Measurements from ENCODE around the gene PLD1. TPM values are rescaled to one million over a fixed set of nuclear protein-coding genes. Genes with fewer than 3 reads are reported as not detected.

PLD1 gene
- total RNA-seq, 4 donors from 2014 or later = 15.3 to 55.9 (median 45.4) TPM

DNA sequence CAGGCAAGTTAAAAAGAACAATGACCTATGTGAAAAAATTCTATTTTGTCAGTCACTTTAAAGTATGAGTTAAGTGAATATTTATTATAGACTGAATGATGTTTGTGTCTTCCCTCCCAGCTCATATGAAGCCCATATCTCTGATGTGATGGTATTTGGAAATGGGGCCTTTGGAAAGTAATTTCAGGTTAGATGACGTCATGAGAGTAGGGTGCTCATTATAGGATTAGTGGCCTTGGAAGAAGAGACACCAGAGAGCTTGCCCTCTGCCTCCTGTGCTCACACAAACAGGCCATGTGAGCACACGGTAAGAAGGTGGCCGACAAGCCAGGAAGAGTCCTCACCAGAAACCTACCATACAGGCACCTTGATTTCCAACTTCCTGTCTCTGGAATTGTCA is 211.3 kb downstream of the PLD1 start:
- 78 to 89% methylated on average over 3 of the region's 3 CpGs for WGBS, 2 donors
- Histone ChIP-seq H3K4me1 (no peaks in the 10 kb centered on the region), H3K4me3 (no peak overlapping the region), H3K27me3 (no peaks in the 10 kb centered on the region), H3K9me3 (no peaks in the 10 kb centered on the region), H3K36me3 (peaks cover 0 to 13% (median 0%) of the 10 kb centered on the region in 3 donors), H3K27ac (no peak overlapping the region)
- TF ChIP-seq EP300 (IDR thresholded peaks at IDR 0.05) (no peak), POLR2A (IDR thresholded peaks at IDR 0.05) (no peak)
- TF ChIP-seq, protein P1, sequence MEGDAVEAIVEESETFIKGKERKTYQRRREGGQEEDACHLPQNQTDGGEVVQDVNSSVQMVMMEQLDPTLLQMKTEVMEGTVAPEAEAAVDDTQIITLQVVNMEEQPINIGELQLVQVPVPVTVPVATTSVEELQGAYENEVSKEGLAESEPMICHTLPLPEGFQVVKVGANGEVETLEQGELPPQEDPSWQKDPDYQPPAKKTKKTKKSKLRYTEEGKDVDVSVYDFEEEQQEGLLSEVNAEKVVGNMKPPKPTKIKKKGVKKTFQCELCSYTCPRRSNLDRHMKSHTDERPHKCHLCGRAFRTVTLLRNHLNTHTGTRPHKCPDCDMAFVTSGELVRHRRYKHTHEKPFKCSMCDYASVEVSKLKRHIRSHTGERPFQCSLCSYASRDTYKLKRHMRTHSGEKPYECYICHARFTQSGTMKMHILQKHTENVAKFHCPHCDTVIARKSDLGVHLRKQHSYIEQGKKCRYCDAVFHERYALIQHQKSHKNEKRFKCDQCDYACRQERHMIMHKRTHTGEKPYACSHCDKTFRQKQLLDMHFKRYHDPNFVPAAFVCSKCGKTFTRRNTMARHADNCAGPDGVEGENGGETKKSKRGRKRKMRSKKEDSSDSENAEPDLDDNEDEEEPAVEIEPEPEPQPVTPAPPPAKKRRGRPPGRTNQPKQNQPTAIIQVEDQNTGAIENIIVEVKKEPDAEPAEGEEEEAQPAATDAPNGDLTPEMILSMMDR (IDR thresholded peaks at IDR 0.05) = no peak
- no peak for DNase-seq (ENCODE audit: low spot score in 2 of 2)

DNA sequence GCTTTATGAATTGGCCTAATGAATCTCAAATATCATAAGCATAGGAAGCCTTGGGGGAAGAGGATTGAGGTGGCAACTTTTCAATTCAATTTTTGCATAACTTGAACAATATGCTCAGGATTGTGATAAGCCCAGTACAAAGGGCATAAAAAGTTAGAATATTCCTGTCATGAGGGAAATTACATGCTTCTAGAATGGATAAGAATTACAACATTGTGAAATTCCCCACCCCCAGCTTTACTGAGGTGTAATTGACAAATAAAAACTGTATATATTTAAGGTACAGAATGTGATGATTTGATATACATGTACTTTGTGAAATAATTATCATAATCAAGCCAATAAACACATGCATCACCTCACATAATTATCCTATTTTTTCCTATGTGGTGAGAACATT is 217.5 kb downstream of the PLD1 start:
- TF ChIP-seq, protein P1 (IDR thresholded peaks at IDR 0.05) = no peak
- no peak for TF ChIP-seq EP300 (IDR thresholded peaks at IDR 0.05)
- TF ChIP-seq POLR2A (IDR thresholded peaks at IDR 0.05) = no peak
- Histone ChIP-seq H3K4me1 (no peaks in the 10 kb centered on the region), H3K27ac (no peak overlapping the region), H3K9me3 (no peaks in the 10 kb centered on the region), H3K4me3 (no peak overlapping the region), H3K36me3 (no peaks in the 10 kb centered on the region), H3K27me3 (no peaks in the 10 kb centered on the region)
- DNase-seq (ENCODE audit: low spot score in 2 of 2) = no peak

DNA sequence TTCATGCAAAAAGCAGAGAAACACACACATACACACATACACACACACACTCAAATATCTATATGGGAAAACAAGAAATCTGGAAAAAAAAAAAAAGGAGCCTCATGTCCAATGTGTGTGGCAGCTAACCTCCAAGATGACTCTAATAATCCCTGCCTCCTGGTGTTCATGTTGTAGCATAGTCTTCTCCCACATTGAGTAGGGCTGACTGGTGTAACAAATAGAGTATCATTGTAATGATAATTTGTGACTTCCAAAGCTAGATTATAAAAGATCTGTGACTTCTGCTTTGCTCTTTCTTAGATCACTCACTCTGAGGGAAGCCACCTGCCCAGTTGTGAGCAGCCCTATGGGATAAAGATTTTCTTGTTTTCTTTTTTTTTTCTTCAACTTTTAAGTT is 219.2 kb downstream of the PLD1 start:
- no peaks in the 10 kb centered on the region for H3K4me1 ChIP-seq
- no peaks in the 10 kb centered on the region for H3K9me3 ChIP-seq
- H3K27ac ChIP-seq = no peak overlapping the region
- no peak overlapping the region for H3K4me3 ChIP-seq
- no peak for DNase-seq (ENCODE audit: low spot score in 2 of 2)
- no peaks in the 10 kb centered on the region for H3K36me3 ChIP-seq
- H3K27me3 ChIP-seq = no peaks in the 10 kb centered on the region
- TF ChIP-seq EP300 (IDR thresholded peaks at IDR 0.05) = no peak
- TF ChIP-seq, protein P1 (IDR thresholded peaks at IDR 0.05) = no peak
- TF ChIP-seq POLR2A (IDR thresholded peaks at IDR 0.05) = no peak

DNA sequence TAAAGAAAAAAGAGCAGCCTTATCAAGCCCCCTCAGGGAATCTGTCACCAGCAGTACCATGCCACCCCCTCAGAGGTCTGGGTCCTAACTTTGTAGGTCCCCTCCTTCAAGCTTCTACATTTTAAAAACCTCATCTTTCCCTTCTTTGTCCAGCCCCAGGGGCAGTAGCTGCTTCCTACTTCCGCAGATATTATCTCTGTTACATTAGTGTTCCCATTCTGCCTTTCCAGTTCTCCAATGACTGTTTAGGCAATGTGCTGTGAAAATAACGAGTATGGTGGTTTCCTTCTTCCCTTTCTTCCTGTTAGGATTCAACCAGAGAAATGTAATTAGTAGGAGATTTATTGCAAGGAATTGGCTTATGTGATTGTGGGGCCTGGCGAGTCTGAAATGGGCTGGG is 224.0 kb downstream of the PLD1 start:
- Histone ChIP-seq H3K9me3 (no peaks in the 10 kb centered on the region), H3K36me3 (no peaks in the 10 kb centered on the region), H3K27me3 (no peaks in the 10 kb centered on the region), H3K4me3 (no peak overlapping the region), H3K4me1 (no peaks in the 10 kb centered on the region), H3K27ac (no peak overlapping the region)
- 70 to 73% methylated on average over 3 of the region's 3 CpGs for WGBS, 2 donors
- TF ChIP-seq, protein P1 (IDR thresholded peaks at IDR 0.05) = no peak
- no peak for TF ChIP-seq EP300 (IDR thresholded peaks at IDR 0.05)
- no peak for TF ChIP-seq POLR2A (IDR thresholded peaks at IDR 0.05)
- DNase-seq (ENCODE audit: low spot score in 2 of 2) = no peak

DNA sequence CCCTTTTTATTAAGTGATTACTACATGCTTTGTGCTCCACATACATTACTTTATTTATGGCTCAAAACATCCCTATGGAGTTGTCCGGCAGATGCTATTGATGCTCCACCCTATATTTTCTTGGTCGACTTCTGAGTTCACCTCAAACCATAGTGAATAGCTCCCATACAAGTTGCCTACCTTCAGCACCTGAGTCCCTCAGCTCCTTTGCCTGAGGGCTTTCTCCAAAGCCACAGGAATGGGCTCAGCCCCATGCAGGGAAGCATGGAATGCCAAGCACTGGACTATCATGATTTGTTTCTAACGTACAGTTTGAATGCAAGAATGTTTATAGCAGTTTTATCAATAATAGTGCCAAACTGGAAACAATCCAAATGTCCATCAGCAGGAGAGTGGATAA is 225.2 kb downstream of the PLD1 start:
- Histone ChIP-seq H3K4me1 (no peaks in the 10 kb centered on the region), H3K27ac (no peak overlapping the region), H3K36me3 (no peaks in the 10 kb centered on the region), H3K27me3 (no peaks in the 10 kb centered on the region), H3K9me3 (no peaks in the 10 kb centered on the region), H3K4me3 (no peak overlapping the region)
- WGBS, 2 donors = 69 to 77% methylated on average over 3 of the region's 3 CpGs
- TF ChIP-seq EP300 (IDR thresholded peaks at IDR 0.05) = no peak
- DNase-seq (ENCODE audit: low spot score in 2 of 2) = no peak

DNA sequence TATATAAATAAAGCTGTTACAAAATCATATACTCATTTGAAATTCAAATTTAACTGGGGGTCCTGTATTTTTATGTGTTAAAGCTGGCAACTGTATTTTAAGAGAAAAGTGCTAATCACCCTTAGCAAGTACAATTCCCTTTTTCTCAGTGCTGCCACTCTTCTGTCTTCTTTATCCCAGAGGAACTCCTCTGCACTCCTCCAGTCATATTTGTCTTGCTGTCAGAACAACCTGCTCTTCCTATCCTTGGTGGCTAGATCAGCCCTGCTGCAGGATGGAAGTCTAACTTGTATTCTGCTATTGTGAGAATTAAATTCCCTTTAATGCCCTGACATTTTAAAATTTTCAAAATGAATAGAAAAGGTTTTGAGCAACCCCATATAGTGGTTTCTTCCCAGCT is 226.2 kb downstream of the PLD1 start:
- H3K4me3 ChIP-seq = no peak overlapping the region
- no peaks in the 10 kb centered on the region for H3K27me3 ChIP-seq
- no peak overlapping the region for H3K27ac ChIP-seq
- no peaks in the 10 kb centered on the region for H3K36me3 ChIP-seq
- H3K9me3 ChIP-seq = no peaks in the 10 kb centered on the region
- no peaks in the 10 kb centered on the region for H3K4me1 ChIP-seq
- TF ChIP-seq EP300 (IDR thresholded peaks at IDR 0.05) = no peak
- TF ChIP-seq POLR2A (IDR thresholded peaks at IDR 0.05) = no peak
- TF ChIP-seq, protein P1 (IDR thresholded peaks at IDR 0.05) = no peak
- DNase-seq (ENCODE audit: low spot score in 2 of 2) = no peak

Data from tibial nerve (tissue), 4 donors.